Left lung (tissue), 14 donors: ENCODE data around the gene PMM2. TPM values are rescaled to one million over a fixed set of nuclear protein-coding genes. Genes with fewer than 3 reads are reported as not detected.
A peak's percentile ranks its signal among the peaks of the same experiment; 100 is the strongest.
"Not testable (repeated sequence)": the region's sequence is repeated elsewhere in the genome, so short reads cannot be mapped to it uniquely, and the experiment has no call there.

Experiments used
- ATAC-seq: fragments of 200-7000 bp; cut with Tn5 transposase; one replicate; pipeline ENCODE4 v1.9.1; 2020; ENCODE audit warnings: moderate library complexity
- DNase-seq, 4 donors: peaks; one replicate each; pipeline ENCODE4 v3.0.0-alpha.2; 2013 to 2020
- H3K27ac ChIP-seq, 2 donors: fragments of 200-600 bp; sonication (generic) in 1 of 2; one replicate each; pipeline versions ENCODE4 v1.5.0 to v1.8.0; 2020 to 2021
- H3K27me3 ChIP-seq, 2 donors: fragments of 200-600 bp; sonication (generic) in 1 of 2; one replicate each; pipeline versions ENCODE4 v1.5.0 to v1.8.0; 2020 to 2021
- H3K36me3 ChIP-seq, 2 donors: fragments of 200-600 bp; sonication (generic) in 1 of 2; one replicate each; pipeline versions ENCODE4 v1.5.0 to v1.8.0; 2020 to 2021
- H3K4me1 ChIP-seq, 2 donors: fragments of 200-600 bp; one replicate each; pipeline ENCODE4 v1.8.0; 2021
- H3K4me3 ChIP-seq, 2 donors: fragments of 200-600 bp; sonication (generic) in 1 of 2; one replicate each; pipeline versions ENCODE4 v1.5.0 to v1.8.0; 2020 to 2021; ENCODE audit warnings: mild to moderate bottlenecking in 1 of 2
- H3K9me3 ChIP-seq, 2 donors: fragments of 200-600 bp; sonication (generic) in 1 of 2; one replicate each; pipeline versions ENCODE4 v1.5.0 to v1.8.0; 2020 to 2021
- CTCF ChIP-seq, 2 donors: fragments of 200-600 bp; sonication (generic) in 1 of 2; IDR thresholded peaks; one replicate each; pipeline versions ENCODE4 v1.5.0 to v1.8.0; 2021; ENCODE audit warnings: antibody characterized with exemption in 2 of 2
- intact Hi-C, 2 donors: fragments of 100-400 bp; cut with DNase I; formaldehyde crosslinking; loops; one replicate each; pipeline versions ENCODE4 v1.11.2 to v1.14.2; 2022
- long read RNA-seq, 12 donors: library from polyadenylated mRNA in 2 of 12; unstranded in 2 of 12; transcript quantifications; one replicate each; pipeline ENCODE4 v2.0.0 and lab custom pipeline, GENCODE V29; 2019 to 2026
- polyA plus RNA-seq, 6 donors: library from polyadenylated mRNA; unstranded; fragments of 120-200 nt; gene quantifications; one replicate each; pipeline ENCODE4 v1.2.1, GENCODE V29; 2013; ENCODE audit not compliant: insufficient read length in 6 of 6
- total RNA-seq, 2 donors: library from RNA; stranded (reverse); fragmentation: NEBNext Ultra II Directional; extraction: Animal tissue kit (Norgen Biotek cat#: 25700); gene quantifications; one replicate each; pipeline ENCODE4 v1.2.1, GENCODE V29; 2021
- donor health status: DM: no; HTN: yes; CAD: no.
- donor health status: DM: no; HTN: no; CAD: no.

The PMM2 gene
- total RNA-seq (10 to 100 TPM; 35.8 to 38.2 TPM), polyA plus RNA-seq (10 to 100 TPM; 19.2 to 27.9 (median 22.4) TPM)
- long read RNA-seq, donor 1, partial matches to known transcripts = 0 of 14 reads
- long read RNA-seq, donor 1, other reads (novel, unspliced or antisense) = 0 of 14 reads
- long read RNA-seq, donor 2, full-length matches to known transcripts = 11 of 238 reads
- long read RNA-seq, donor 2, partial matches to known transcripts = 213 of 238 reads
- long read RNA-seq, donor 2, other reads (novel, unspliced or antisense) = 14 of 238 reads
- long read RNA-seq, donor 3, transcript PMM2-201 (8 exons, 2,313 nt) = major isoform, 6 of 9 reads
- long read RNA-seq, donor 3, partial matches to known transcripts = 0 of 9 reads
- long read RNA-seq, donor 3, other reads (novel, unspliced or antisense) = 0 of 9 reads
- long read RNA-seq, donor 4, partial matches to known transcripts = 10 of 17 reads
- long read RNA-seq, donor 4, other reads (novel, unspliced or antisense) = 0 of 17 reads
- long read RNA-seq, donor 5, partial matches to known transcripts = 32 of 164 reads
- long read RNA-seq, donor 5, other reads (novel, unspliced or antisense) = 130 of 164 reads
- long read RNA-seq, donor 6, transcript PMM2-201 (8 exons, 2,313 nt) = major isoform, 6 of 14 reads
- long read RNA-seq, donor 6, partial matches to known transcripts = 6 of 14 reads
- long read RNA-seq, donor 6, other reads (novel, unspliced or antisense) = 0 of 14 reads
- long read RNA-seq, donor 7, partial matches to known transcripts = 0 of 7 reads
- long read RNA-seq, donor 7, other reads (novel, unspliced or antisense) = 0 of 7 reads
- long read RNA-seq, donor 8, full-length matches to known transcripts = 16 of 126 reads
- long read RNA-seq, donor 8, partial matches to known transcripts = 15 of 126 reads
- long read RNA-seq, donor 8, other reads (novel, unspliced or antisense) = 95 of 126 reads
- long read RNA-seq, donor 9 = 0 reads
- long read RNA-seq, donor 10, partial matches to known transcripts = 11 of 15 reads
- long read RNA-seq, donor 10, other reads (novel, unspliced or antisense) = 0 of 15 reads
- long read RNA-seq, donor 11 = 0 reads
- long read RNA-seq, donor 12, full-length matches to known transcripts = 7 of 13 reads
- long read RNA-seq, donor 12, partial matches to known transcripts = 0 of 13 reads
- long read RNA-seq, donor 12, other reads (novel, unspliced or antisense) = 6 of 13 reads

- DNase-seq (peak; percentile 90 to 99 (median 98)), ATAC-seq (peak; percentile 99)
- peaks cover 19 to 44% of the 10 kb centered on the region in 2 donors for H3K4me1 ChIP-seq
- intact Hi-C loops = loop anchor here in 1 of 2 donors (10.0 kb wide), 1 partner anchor 133 kb away; no protein-coding TSS in a partner anchor
- TF ChIP-seq CTCF (IDR thresholded peaks at IDR 0.05) = no peak
- H3K36me3 ChIP-seq = peaks cover 0 to 27% of the 10 kb centered on the region in 2 donors
- no peaks in the 10 kb centered on the region for H3K9me3 ChIP-seq
- peak within 1 kb of the TSS; percentile 78 to 100 for H3K4me3 ChIP-seq
- H3K27ac ChIP-seq = peak within 1 kb of the TSS; percentile 71 to 81
- H3K27me3 ChIP-seq = no peaks in the 10 kb centered on the region
Observed at GRCh38 chr16:8797364-8798173, at the start of gene PMM2, which contains the start of gene TMEM186. Gene PMM2, plus strand, starts transcription at chr16:8797839. Its CDS starts 44 bp downstream, at chr16:8797883. Gene TMEM186, minus strand, starts transcription at chr16:8797639. Its CDS starts 25 bp downstream, at chr16:8797614.

- ATAC-seq, H3K27ac ChIP-seq, H3K36me3 ChIP-seq, H3K4me1 ChIP-seq, H3K27me3 ChIP-seq, H3K9me3 ChIP-seq, H3K4me3 ChIP-seq, intact Hi-C loops: not testable (repeated sequence)
- DNase-seq = peak in 1 of 4 donors; percentile 49
Observed at GRCh38 chr16:8748944-8749343, 48.7 kb upstream of the PMM2 start.

DNA sequence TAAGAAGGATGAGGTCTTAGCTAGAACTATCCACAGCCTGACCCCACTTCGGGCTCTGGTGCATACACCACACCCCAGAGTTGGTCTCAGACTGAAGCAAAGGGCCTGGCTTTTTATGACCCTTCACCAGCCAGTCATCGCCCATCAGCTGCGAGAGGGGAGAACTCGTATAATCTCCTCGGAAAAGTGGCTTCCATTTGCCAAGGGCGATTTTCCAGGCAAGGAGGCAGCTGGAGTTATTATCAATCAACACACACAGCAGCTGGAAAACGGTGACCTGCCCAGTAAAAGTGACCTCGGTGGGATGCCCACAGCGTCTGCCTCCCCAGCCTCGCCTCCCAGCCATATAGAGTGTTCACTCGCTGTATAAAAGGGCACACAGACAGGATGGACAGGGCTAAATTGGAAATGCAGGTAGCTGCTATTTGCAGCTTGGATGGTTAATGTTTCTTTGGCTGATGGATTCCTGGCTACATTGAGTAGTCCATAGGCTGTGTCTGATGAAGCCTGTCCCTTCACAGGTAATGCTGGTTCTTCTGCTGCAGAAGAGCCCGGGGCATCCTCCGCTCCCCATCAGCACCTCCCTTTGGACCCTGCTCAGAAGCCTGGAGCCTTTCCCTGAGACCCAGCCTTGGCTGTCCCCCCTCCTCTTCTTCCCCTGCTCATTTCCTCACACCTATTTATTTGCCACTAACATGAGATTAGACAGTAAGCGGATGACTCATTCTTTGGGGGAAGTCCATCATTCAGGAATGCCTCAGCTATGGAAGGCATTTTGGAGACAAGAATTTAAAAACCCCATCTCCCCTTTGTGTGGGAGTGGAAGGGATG is 45.9 kb upstream of the PMM2 start:
- H3K4me3 ChIP-seq = no peak overlapping the region
- H3K27ac ChIP-seq = no peak overlapping the region
- no peaks in the 10 kb centered on the region for H3K27me3 ChIP-seq
- H3K36me3 ChIP-seq = no peaks in the 10 kb centered on the region
- no peak for TF ChIP-seq CTCF (IDR thresholded peaks at IDR 0.05)
- ATAC-seq (peak; percentile 41), DNase-seq (no peak)
- no peaks in the 10 kb centered on the region for H3K9me3 ChIP-seq
- intact Hi-C loops = no loop called here
- H3K4me1 ChIP-seq = no peaks in the 10 kb centered on the region

GRCh38 chr16:8752706-8753105 is 44.9 kb upstream of the PMM2 start:
- intact Hi-C loops = no loop called here
- ATAC-seq (no peak), DNase-seq (no peak)
- Histone ChIP-seq H3K9me3 (no peaks in the 10 kb centered on the region), H3K27me3 (no peaks in the 10 kb centered on the region), H3K27ac (no peak overlapping the region), H3K4me3 (no peak overlapping the region), H3K36me3 (no peaks in the 10 kb centered on the region), H3K4me1 (no peaks in the 10 kb centered on the region)
- TF ChIP-seq CTCF (IDR thresholded peaks at IDR 0.05) = no peak
